ENCODE results near the gene GLP1R. TPM values are rescaled to one million over a fixed set of nuclear protein-coding genes. Genes with fewer than 3 reads are reported as not detected.

GLP1R gene
- total RNA-seq, 1 experiment from 2014 or later = not detected

DNA sequence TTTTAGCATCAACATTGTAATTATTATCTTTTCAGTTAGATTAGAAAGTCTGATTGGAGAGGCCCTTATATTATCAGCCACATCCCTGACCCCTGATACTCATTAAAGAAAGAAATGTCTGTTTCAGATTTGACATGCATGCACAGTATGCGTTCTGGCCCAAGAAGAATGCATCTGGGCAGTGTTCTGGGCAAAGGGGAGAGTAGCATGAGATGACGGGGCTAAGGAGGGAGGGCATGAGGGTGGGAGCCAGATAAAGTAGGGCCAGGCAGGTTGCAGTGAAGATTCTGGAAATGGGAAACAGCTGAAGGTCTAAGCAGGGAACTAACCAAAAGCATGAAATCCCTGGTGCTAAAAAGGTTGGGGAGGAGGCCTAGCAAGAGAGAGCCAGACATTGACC, 59.1 kb downstream of the GLP1R start:
- Histone ChIP-seq H4K20me1 (ENCODE audit: insufficient read depth) (no peaks in the 10 kb centered on the region), H3K4me1 (ENCODE audit: control insufficient read depth in 1 of 2, insufficient read depth in 2 of 2, low read length in 2 of 2) (no peaks in the 10 kb centered on the region), H3K9me2 (ENCODE audit: insufficient read depth) (no peaks in the 10 kb centered on the region), H3K9me3 (ENCODE audit: control insufficient read depth in 1 of 2, insufficient read depth in 1 of 2, low read depth in 1 of 2, low read length in 2 of 2) (no peaks in the 10 kb centered on the region), H3K27me3 (ENCODE audit: insufficient read depth, low read length) (no peaks in the 10 kb centered on the region), H3K36me3 (ENCODE audit: control insufficient read depth in 1 of 2, insufficient read depth in 2 of 2, low read length in 2 of 2) (no peaks in the 10 kb centered on the region), H3K79me2 (ENCODE audit: insufficient read depth, low read length) (no peaks in the 10 kb centered on the region), H3K4me3 (replicated peaks in 1 of 2; ENCODE audit: low read depth in 1 of 2, low read length in 2 of 2) (no peak overlapping the region), H2AFZ (ENCODE audit: low read depth, low read length, poor library complexity, severe bottlenecking) (no peak overlapping the region), H3K4me2 (ENCODE audit: low read length) (no peak overlapping the region), H3K9ac (ENCODE audit: low read length) (no peak overlapping the region), H3K27ac (ENCODE audit: low read depth, low read length) (no peak overlapping the region)
- ChIA-PET RAD21 (ENCODE audit: low non-redundant PET in 1 of 2, low total read pairs in 2 of 2, uncharacterized antibody in 2 of 2, unreplicated experiment in 2 of 2) (no interaction called here), POLR2A (no interaction called here), CTCF (no interaction called here)
- no peak for TF ChIP-seq EGR1 (IDR thresholded peaks at IDR 0.05; ENCODE audit: low read depth)
- TF ChIP-seq EZH2 (IDR thresholded peaks at IDR 0.05) = no peak
- TF ChIP-seq SIN3A (IDR thresholded peaks at IDR 0.05; ENCODE audit: low read depth) = no peak
- TF ChIP-seq JUND (IDR thresholded peaks at IDR 0.05) = no peak
- TF ChIP-seq, protein P1, sequence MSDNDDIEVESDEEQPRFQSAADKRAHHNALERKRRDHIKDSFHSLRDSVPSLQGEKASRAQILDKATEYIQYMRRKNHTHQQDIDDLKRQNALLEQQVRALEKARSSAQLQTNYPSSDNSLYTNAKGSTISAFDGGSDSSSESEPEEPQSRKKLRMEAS (IDR thresholded peaks at IDR 0.05) = no peak
- TF ChIP-seq, protein P2, sequence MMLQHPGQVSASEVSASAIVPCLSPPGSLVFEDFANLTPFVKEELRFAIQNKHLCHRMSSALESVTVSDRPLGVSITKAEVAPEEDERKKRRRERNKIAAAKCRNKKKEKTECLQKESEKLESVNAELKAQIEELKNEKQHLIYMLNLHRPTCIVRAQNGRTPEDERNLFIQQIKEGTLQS (IDR thresholded peaks at IDR 0.05) = no peak
- TF ChIP-seq ZBTB33 (IDR thresholded peaks at IDR 0.05; ENCODE audit: extremely low read depth, insufficient replicate concordance, low read length) = no peak
- TF ChIP-seq POLR2AphosphoS5 (IDR thresholded peaks at IDR 0.05; ENCODE audit: low read depth, low read length) = no peak
- TF ChIP-seq RAD21 (IDR thresholded peaks at IDR 0.05; ENCODE audit: low read depth) = no peak
- no peak for TF ChIP-seq CEBPB (IDR thresholded peaks at IDR 0.05; ENCODE audit: low read depth)
- TF ChIP-seq FOSL1 (IDR thresholded peaks at IDR 0.05; ENCODE audit: low read depth) = no peak
- no peak for TF ChIP-seq ZFX (IDR thresholded peaks at IDR 0.05)
- TF ChIP-seq REST (IDR thresholded peaks at IDR 0.05; ENCODE audit: low read depth) = no peak
- no peak for TF ChIP-seq SP1 (IDR thresholded peaks at IDR 0.05; ENCODE audit: low read depth)
- no peak for TF ChIP-seq TCF7L2 (IDR thresholded peaks at IDR 0.05; ENCODE audit: borderline replicate concordance, extremely low read depth, insufficient read depth, insufficient read length)
- TF ChIP-seq POLR2A (IDR thresholded peaks at IDR 0.05; ENCODE audit: borderline replicate concordance, extremely low read depth, insufficient read depth, insufficient read length) = no peak
- DNase-seq (ENCODE audit: low read depth, low spot score) (no peak), ATAC-seq (no peak)
- BruUV-seq (replicated peaks) = no TSS peak
- intact Hi-C loops (cut with micrococcal nuclease) = no loop called here
